Gastroesophageal sphincter (tissue), 4 donors: Measurements from ENCODE around the gene C19orf44. TPM values are rescaled to one million over a fixed set of nuclear protein-coding genes. Genes with fewer than 3 reads are reported as not detected.
A peak's percentile ranks its signal among the peaks of the same experiment; 100 is the strongest.

Experiments used
- ATAC-seq: fragments of 150-250 bp; one replicate; pipeline ENCODE4 v1.9.1; 2016; ENCODE audit warnings: mild to moderate bottlenecking, moderate library complexity
- H3K27ac ChIP-seq, 4 donors: fragments of 200-600 bp; sonication (generic) in 3 of 4; 1 replicate in 3 of 4; 2 replicates in 1 of 4; pipeline ENCODE4 v1.5.1; 2016 to 2019
- H3K27me3 ChIP-seq: fragments of 200-600 bp; sonication (generic); one replicate; pipeline ENCODE4 v1.5.1; 2019
- H3K36me3 ChIP-seq, 2 donors: fragments of 200-600 bp; sonication (generic); one replicate each; pipeline ENCODE4 v1.5.1; 2019; ENCODE audit warnings: control low read depth in 1 of 2
- H3K4me1 ChIP-seq, 3 donors: fragments of 200-600 bp; sonication (generic); 1 replicate in 2 of 3; 2 replicates in 1 of 3; pipeline ENCODE4 v1.5.1; 2016 to 2019; ENCODE audit warnings: control low read depth in 2 of 3
- H3K4me3 ChIP-seq, 2 donors: fragments of 200-600 bp; sonication (generic); one replicate each; pipeline ENCODE4 v1.5.1; 2019; ENCODE audit warnings: mild to moderate bottlenecking in 1 of 2, moderate library complexity in 1 of 2
- H3K9me3 ChIP-seq, 3 donors: fragments of 200-600 bp; sonication (generic); one replicate each; pipeline ENCODE4 v1.5.1; 2017 to 2019; ENCODE audit warnings: control low read depth in 2 of 3
- CTCF ChIP-seq, 4 experiments: fragments of 200-600 bp in 2 of 4; fragments of 450-650 bp in 2 of 4; sonication (generic) in 1 of 4; IDR thresholded peaks; one replicate each; pipeline ENCODE4 v1.5.1; 2017 to 2019; ENCODE audit warnings: antibody characterized with exemption in 4 of 4, mild to moderate bottlenecking in 2 of 4, moderate library complexity in 2 of 4
- EP300 ChIP-seq: sonication (generic); formaldehyde crosslinking; IDR thresholded peaks from one replicate; pipeline ENCODE4 v1.6.1; 2017; ENCODE audit warnings: antibody characterized with exemption, mild to moderate bottlenecking
- POLR2A ChIP-seq, 2 donors: fragments of 450-650 bp; IDR thresholded peaks; one replicate each; pipeline ENCODE4 v1.6.1; 2017; ENCODE audit warnings: antibody characterized with exemption in 2 of 2, mild to moderate bottlenecking in 2 of 2, moderate library complexity in 1 of 2
- POLR2AphosphoS5 ChIP-seq: sonication (generic); formaldehyde crosslinking; IDR thresholded peaks from one replicate; pipeline ENCODE4 v1.6.1; 2017; ENCODE audit warnings: antibody characterized with exemption
- WGBS, 2 donors: methylation state at CpG; one replicate each; pipeline ENCODE4 v1.1.5; 2018; ENCODE audit warnings: low coverage in 1 of 2; 5-methylcytosine and 5-hydroxymethylcytosine counted together
- total RNA-seq, 4 donors: library from RNA; depleted of rRNA; stranded (reverse); fragments of >200 nt; gene quantifications; one replicate each; pipeline ENCODE4 v1.1.0, GENCODE V29; 2016

C19orf44 gene
- total RNA-seq, 4 donors from 2014 or later: 8.1 to 12.3 (median 11.9) TPM

GRCh38 chr19:16458391-16459341 lies 37.5 kb upstream of the C19orf44 start:
- H3K27ac ChIP-seq: peak overlapping the region in 3 of 4 donors; percentile 55 to 66 (median 60)
- no peaks in the 10 kb centered on the region for H3K27me3 ChIP-seq
- ATAC-seq: no peak
- TF ChIP-seq POLR2AphosphoS5 (no peak), CTCF (IDR thresholded peaks at IDR 0.05) (no peak), EP300 (no peak)
- no peaks in the 10 kb centered on the region for H3K36me3 ChIP-seq
- WGBS, 2 donors: 85 to 86% methylated on average over 4 to 14 of the region's 25 CpGs
- H3K4me1 ChIP-seq: peaks cover 0 to 69% (median 19%) of the 10 kb centered on the region in 3 donors
- no peaks in the 10 kb centered on the region for H3K9me3 ChIP-seq
- no peak overlapping the region for H3K4me3 ChIP-seq

- Histone ChIP-seq H3K27me3 (no peaks in the 10 kb centered on the region), H3K27ac (no peak overlapping the region), H3K4me3 (no peak overlapping the region), H3K36me3 (no peaks in the 10 kb centered on the region), H3K4me1 (peaks cover 0 to 67% (median 18%) of the 10 kb centered on the region in 3 donors), H3K9me3 (no peaks in the 10 kb centered on the region)
- ATAC-seq: no peak
- TF ChIP-seq CTCF (IDR thresholded peaks at IDR 0.05) (no peak), EP300 (no peak), POLR2A (IDR thresholded peaks at IDR 0.05) (no peak), POLR2AphosphoS5 (no peak)
- WGBS, 2 donors: 92% methylated on average over 3 of the region's 3 CpGs; no CpG with 5 or more reads in 1 of the 2 donors
Measured at GRCh38 chr19:16459680-16460079, 36.5 kb upstream of the C19orf44 start.

GRCh38 chr19:16460454-16460853 lies 35.7 kb upstream of the C19orf44 start:
- no peaks in the 10 kb centered on the region for H3K36me3 ChIP-seq
- H3K4me3 ChIP-seq: no peak overlapping the region
- no peak for ATAC-seq
- no peak overlapping the region for H3K27ac ChIP-seq
- H3K9me3 ChIP-seq: no peaks in the 10 kb centered on the region
- peaks cover 0 to 64% (median 18%) of the 10 kb centered on the region in 3 donors for H3K4me1 ChIP-seq
- no peak for TF ChIP-seq POLR2AphosphoS5
- TF ChIP-seq EP300: no peak
- no peak for TF ChIP-seq POLR2A (IDR thresholded peaks at IDR 0.05)
- H3K27me3 ChIP-seq: no peaks in the 10 kb centered on the region
- WGBS, 2 donors: 86 to 90% methylated on average over 2 to 8 of the region's 8 CpGs

GRCh38 chr19:16461630-16462051 lies 34.6 kb upstream of the C19orf44 start:
- Histone ChIP-seq H3K4me3 (no peak overlapping the region), H3K9me3 (no peaks in the 10 kb centered on the region), H3K36me3 (no peaks in the 10 kb centered on the region), H3K4me1 (peaks cover 0 to 66% (median 17%) of the 10 kb centered on the region in 3 donors), H3K27ac (peak overlapping the region in 1 of 4 donors; percentile 14), H3K27me3 (no peaks in the 10 kb centered on the region)
- TF ChIP-seq CTCF (IDR thresholded peaks at IDR 0.05): no peak
- TF ChIP-seq POLR2A (IDR thresholded peaks at IDR 0.05): no peak
- TF ChIP-seq EP300: no peak
- no peak for TF ChIP-seq POLR2AphosphoS5
- ATAC-seq: no peak
- WGBS, 2 donors: 72 to 85% methylated on average over 2 to 7 of the region's 9 CpGs

- H3K36me3 ChIP-seq: no peaks in the 10 kb centered on the region
- no peaks in the 10 kb centered on the region for H3K9me3 ChIP-seq
- H3K4me3 ChIP-seq: no peak overlapping the region
- no peaks in the 10 kb centered on the region for H3K27me3 ChIP-seq
- H3K4me1 ChIP-seq: peaks cover 0 to 66% (median 8%) of the 10 kb centered on the region in 3 donors
- peak; percentile 22 for ATAC-seq
- TF ChIP-seq CTCF (IDR thresholded peaks at IDR 0.05): no peak
- no peak for TF ChIP-seq POLR2AphosphoS5
- no peak for TF ChIP-seq POLR2A (IDR thresholded peaks at IDR 0.05)
- H3K27ac ChIP-seq: no peak overlapping the region
- 72% methylated on average over 5 of the region's 6 CpGs; no CpG with 5 or more reads in 1 of the 2 donors for WGBS, 2 donors
Measured at GRCh38 chr19:16462757-16463250, 33.4 kb upstream of the C19orf44 start.
